SU-DHL-6 (cell line): Measurements from ENCODE around the gene CYTL1.

Experiments
- H2AFZ ChIP-seq: fragments of 200-600 bp; sonication (generic); 2 replicates; pipeline ENCODE4 v1.6.1; 2014; ENCODE audit warnings: low read depth, mild to moderate bottlenecking, moderate library complexity, mixed read lengths, antibody characterized with exemption, low read length; ENCODE audit not compliant: severe bottlenecking
- H3F3A ChIP-seq: fragments of 200-600 bp; shearing (Covaris generic); 2 replicates; pipeline ENCODE4 v1.6.0; 2016; ENCODE audit warnings: antibody characterized with exemption, mild to moderate bottlenecking; ENCODE audit not compliant: insufficient read depth
- H3K27ac ChIP-seq: fragments of 200-600 bp; sonication (generic); 2 replicates; pipeline ENCODE4 v1.5.1; 2016; ENCODE audit warnings: low read depth, mild to moderate bottlenecking, low read length, moderate library complexity, mixed read lengths
- H3K27me3 ChIP-seq: fragments of 200-600 bp; sonication (generic), shearing (Covaris generic); 2 replicates; pipeline ENCODE4 v1.6.0; 2014; ENCODE audit warnings: mild to moderate bottlenecking, low read length
- H3K36me3 ChIP-seq: fragments of 200-600 bp; sonication (generic); 2 replicates; pipeline ENCODE4 v1.6.1; 2014; ENCODE audit warnings: mild to moderate bottlenecking, low read length, mixed read lengths
- H3K4me2 ChIP-seq: fragments of 300-600, 200-600 bp; shearing (Covaris generic), sonication (generic); 2 replicates; pipeline ENCODE4 v1.6.0; 2014; ENCODE audit warnings: low read length, low read depth, mild to moderate bottlenecking; ENCODE audit not compliant: poor library complexity, severe bottlenecking
- H3K4me3 ChIP-seq: fragments of 200-600 bp; sonication (generic); 2 replicates; pipeline ENCODE4 v1.5.1; 2014; ENCODE audit warnings: antibody characterized with exemption, low read length, mild to moderate bottlenecking, mixed read lengths; ENCODE audit not compliant: insufficient read depth, poor library complexity, severe bottlenecking
- H3K79me2 ChIP-seq: fragments of 200-600 bp; sonication (generic); 2 replicates; pipeline ENCODE4 v1.6.1; 2014; ENCODE audit warnings: mild to moderate bottlenecking, low read length, moderate library complexity; ENCODE audit not compliant: insufficient read depth
- H3K9ac ChIP-seq: fragments of 200-600 bp; sonication (generic); 2 replicates; pipeline ENCODE4 v1.7.0; 2014; ENCODE audit warnings: mild to moderate bottlenecking, low read length
- H3K9me2 ChIP-seq: fragments of 200-600 bp; sonication (generic); replicated peaks from 2 replicates; pipeline ENCODE4 v1.6.1; 2014; ENCODE audit warnings: low read length; ENCODE audit not compliant: insufficient read depth
- H3K9me3 ChIP-seq: fragments of 200-600 bp; sonication (generic); 2 replicates; pipeline ENCODE4 v1.6.1; 2014; ENCODE audit warnings: low read length, mixed read lengths; ENCODE audit not compliant: insufficient read depth
- H4K20me1 ChIP-seq: fragments of 200-600 bp; sonication (generic); 2 replicates; pipeline ENCODE4 v1.6.1; 2014; ENCODE audit warnings: low read depth, mild to moderate bottlenecking, antibody characterized with exemption, low read length, moderate library complexity, mixed read lengths
- EZH2phosphoT487 ChIP-seq: fragments of 200-600 bp; sonication (generic), shearing (Covaris generic); conservative IDR thresholded peaks from 2 replicates; pipeline ENCODE4 v1.6.1; 2018; ENCODE audit warnings: mild to moderate bottlenecking, antibody characterized with exemption, low read length, moderate library complexity, mixed read lengths
- TF ChIP-seq, protein P1 (sequence below): fragments of 200-600 bp; sonication (generic); IDR thresholded peaks from one replicate; pipeline ENCODE4 v1.5.1; 2017; ENCODE audit warnings: antibody characterized with exemption, mild to moderate bottlenecking, low read length, moderate library complexity; ENCODE audit not compliant: insufficient read depth, poor library complexity, severe bottlenecking

Gene CYTL1

DNA sequence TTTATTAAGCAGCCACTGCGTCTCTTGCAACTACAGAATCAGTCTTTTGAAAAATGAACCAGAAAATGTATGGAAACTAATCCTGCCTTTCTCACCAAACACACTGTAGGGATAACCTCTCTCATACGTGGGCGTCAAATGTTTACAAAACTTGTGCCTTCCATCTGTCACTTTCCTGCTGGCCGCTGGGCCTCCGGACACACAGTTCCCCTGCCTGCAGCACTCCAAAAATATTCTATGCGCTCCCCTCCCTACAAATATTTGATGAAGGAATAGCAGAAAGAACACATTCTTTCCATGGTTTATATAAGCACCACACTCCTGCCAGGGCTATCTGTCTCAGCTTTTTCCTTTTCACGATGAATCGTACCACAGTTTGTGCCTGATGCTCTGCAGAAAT, 14.9 kb upstream of the CYTL1 start:
- no peak overlapping the region for H3K27ac ChIP-seq
- H3K9ac ChIP-seq: no peak overlapping the region
- TF ChIP-seq EZH2phosphoT487: no peak
- TF ChIP-seq, protein P1, sequence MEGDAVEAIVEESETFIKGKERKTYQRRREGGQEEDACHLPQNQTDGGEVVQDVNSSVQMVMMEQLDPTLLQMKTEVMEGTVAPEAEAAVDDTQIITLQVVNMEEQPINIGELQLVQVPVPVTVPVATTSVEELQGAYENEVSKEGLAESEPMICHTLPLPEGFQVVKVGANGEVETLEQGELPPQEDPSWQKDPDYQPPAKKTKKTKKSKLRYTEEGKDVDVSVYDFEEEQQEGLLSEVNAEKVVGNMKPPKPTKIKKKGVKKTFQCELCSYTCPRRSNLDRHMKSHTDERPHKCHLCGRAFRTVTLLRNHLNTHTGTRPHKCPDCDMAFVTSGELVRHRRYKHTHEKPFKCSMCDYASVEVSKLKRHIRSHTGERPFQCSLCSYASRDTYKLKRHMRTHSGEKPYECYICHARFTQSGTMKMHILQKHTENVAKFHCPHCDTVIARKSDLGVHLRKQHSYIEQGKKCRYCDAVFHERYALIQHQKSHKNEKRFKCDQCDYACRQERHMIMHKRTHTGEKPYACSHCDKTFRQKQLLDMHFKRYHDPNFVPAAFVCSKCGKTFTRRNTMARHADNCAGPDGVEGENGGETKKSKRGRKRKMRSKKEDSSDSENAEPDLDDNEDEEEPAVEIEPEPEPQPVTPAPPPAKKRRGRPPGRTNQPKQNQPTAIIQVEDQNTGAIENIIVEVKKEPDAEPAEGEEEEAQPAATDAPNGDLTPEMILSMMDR: no peak
- H3K36me3 ChIP-seq: no peaks in the 10 kb centered on the region
- H3K9me2 ChIP-seq: no peaks in the 10 kb centered on the region
- H3F3A ChIP-seq: no peaks in the 10 kb centered on the region
- no peaks in the 10 kb centered on the region for H3K9me3 ChIP-seq
- no peaks in the 10 kb centered on the region for H3K79me2 ChIP-seq
- H3K4me3 ChIP-seq: no peak overlapping the region
- no peaks in the 10 kb centered on the region for H3K27me3 ChIP-seq
- H2AFZ ChIP-seq: no peak overlapping the region
- no peaks in the 10 kb centered on the region for H4K20me1 ChIP-seq
- no peak overlapping the region for H3K4me2 ChIP-seq

DNA sequence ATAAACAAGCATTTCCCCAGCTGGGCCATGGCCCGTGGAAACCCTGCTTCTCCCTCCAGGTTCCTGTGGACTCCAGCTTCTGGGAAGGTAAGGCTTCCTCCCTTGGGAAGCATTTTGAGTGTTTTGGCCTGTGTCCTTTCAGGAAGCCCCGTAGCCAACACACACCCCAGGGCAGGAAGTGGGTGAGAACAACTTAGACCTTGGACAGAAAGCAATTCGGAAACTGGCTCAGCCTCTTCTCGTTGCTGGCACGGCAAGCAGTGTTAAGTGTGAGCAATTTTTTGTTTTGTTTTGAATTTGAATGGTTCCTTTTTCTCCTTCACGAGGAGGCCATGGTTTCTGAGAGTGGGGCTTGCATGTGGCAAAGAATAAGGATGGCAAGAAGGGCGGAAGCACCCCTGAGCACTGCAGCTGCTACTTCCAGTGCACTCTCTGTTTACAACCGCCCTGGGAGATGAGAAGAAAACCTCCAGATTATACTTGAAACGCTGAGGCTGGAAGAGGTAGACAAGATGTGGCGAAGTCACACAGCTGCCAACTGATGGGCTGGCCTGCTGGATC, 14.1 kb upstream of the CYTL1 start:
- Histone ChIP-seq H3K9ac (no peak overlapping the region), H3K4me2 (no peak overlapping the region), H2AFZ (no peak overlapping the region), H3K27me3 (no peaks in the 10 kb centered on the region), H3F3A (no peaks in the 10 kb centered on the region), H3K4me3 (no peak overlapping the region), H4K20me1 (no peaks in the 10 kb centered on the region), H3K9me2 (no peaks in the 10 kb centered on the region), H3K27ac (no peak overlapping the region), H3K9me3 (no peaks in the 10 kb centered on the region), H3K79me2 (no peaks in the 10 kb centered on the region), H3K36me3 (no peaks in the 10 kb centered on the region)
- TF ChIP-seq EZH2phosphoT487: no peak
- TF ChIP-seq, protein P1: no peak

DNA sequence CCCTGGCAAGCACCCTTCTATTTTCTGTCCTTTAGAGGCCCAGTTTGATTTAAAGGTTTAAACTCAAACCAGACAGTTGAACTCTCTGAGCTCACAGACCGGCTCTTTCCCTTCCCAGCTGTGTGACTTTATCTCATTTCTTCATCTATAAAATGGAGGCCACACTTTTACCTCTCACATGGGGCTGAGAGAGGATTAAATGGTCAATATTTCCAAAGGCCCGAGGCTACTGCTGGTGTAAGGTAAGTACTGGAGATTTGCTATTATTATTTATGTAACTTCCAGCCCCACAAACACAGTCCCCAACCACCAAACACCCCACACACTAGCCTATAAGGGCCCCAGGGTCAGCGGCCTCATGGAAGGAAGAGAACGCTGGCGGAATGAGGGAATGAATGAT, 13.6 kb upstream of the CYTL1 start:
- TF ChIP-seq, protein P1: no peak
- no peak for TF ChIP-seq EZH2phosphoT487
- Histone ChIP-seq H3F3A (no peaks in the 10 kb centered on the region), H2AFZ (no peak overlapping the region), H3K4me2 (no peak overlapping the region), H3K79me2 (no peaks in the 10 kb centered on the region), H3K9me3 (no peaks in the 10 kb centered on the region), H3K9me2 (no peaks in the 10 kb centered on the region), H3K27ac (no peak overlapping the region), H3K9ac (no peak overlapping the region), H3K4me3 (no peak overlapping the region), H3K36me3 (no peaks in the 10 kb centered on the region), H4K20me1 (no peaks in the 10 kb centered on the region), H3K27me3 (no peaks in the 10 kb centered on the region)
